ENCODE results near the gene PEX5L.

GRCh38 chr3:179991104-179991503 lies 45.6 kb downstream of the PEX5L start:
- TF ChIP-seq CTCF (conservative IDR thresholded peaks at IDR 0.05; ENCODE audit: low read depth in 2 of 2) (no peak), ZNF331 (CRISPR knock-in tag; IDR thresholded peaks at IDR 0.05; ENCODE audit: low read depth) (no peak), CREB1 (CRISPR knock-in tag; IDR thresholded peaks at IDR 0.05; ENCODE audit: low read depth) (no peak)
